ENCODE results near the gene PKN1. TPM values are rescaled to one million over a fixed set of nuclear protein-coding genes. Genes with fewer than 3 reads are reported as not detected.
"Not testable (repeated sequence)": the region's sequence is repeated elsewhere in the genome, so short reads cannot be mapped to it uniquely, and the experiment has no call there.

The PKN1 gene
- total and polyA plus RNA-seq, 3 donors from 2014 or later: 116 to 259 (median 204) TPM

DNA sequence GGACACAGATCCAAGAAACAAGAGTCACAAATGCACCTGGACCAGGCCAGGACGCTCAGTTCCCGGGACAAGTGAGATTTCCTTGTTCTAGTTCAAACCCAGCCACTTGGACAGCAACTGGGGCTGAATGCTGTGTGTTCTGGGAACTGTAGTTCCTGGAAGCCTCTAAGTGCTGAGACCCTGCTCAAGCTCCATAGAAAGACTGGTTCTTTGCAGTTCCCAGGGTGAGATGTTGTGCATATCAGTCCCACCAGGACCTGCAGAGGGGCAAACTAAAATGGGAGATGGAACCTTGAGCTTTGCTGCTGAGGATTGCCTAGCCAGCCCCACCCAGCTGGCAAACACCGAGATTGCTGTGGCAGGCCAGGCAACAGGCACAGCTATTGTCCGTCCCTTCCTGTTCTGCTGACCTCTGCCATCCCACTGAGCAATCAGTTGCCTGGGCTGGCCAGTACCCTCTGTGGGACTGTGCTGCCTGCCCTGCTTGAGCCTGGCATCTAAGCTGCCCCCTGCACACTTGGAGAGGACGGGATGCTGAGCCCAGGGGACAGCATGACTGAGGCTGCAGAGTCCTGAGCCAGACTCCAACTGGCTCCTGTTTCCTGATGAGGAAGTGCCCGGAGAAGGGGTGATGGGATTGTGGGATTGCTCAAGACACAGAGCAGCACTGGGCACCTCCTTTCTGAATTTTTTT is 64.3 kb downstream of the PKN1 start:
- WGBS, 2 donors: 43 to 47% methylated on average over 6 of the region's 6 CpGs
- DNase-seq: no peak
- Histone ChIP-seq H3K4me1 (peaks cover 22% of the 10 kb centered on the region), H3K36me3 (ENCODE audit: low read depth, missing control alignments) (no peaks in the 10 kb centered on the region), H3K4me3 (no peak overlapping the region), H3K27ac (peak overlapping the region in 1 of 2 donors; percentile 78), H3K9me3 (no peaks in the 10 kb centered on the region), H3K27me3 (no peaks in the 10 kb centered on the region)
- TF ChIP-seq POLR2A (IDR thresholded peaks at IDR 0.05): no peak
- no peak for TF ChIP-seq CTCF (IDR thresholded peaks at IDR 0.05)
- intact Hi-C loops (cut with DNase I; ENCODE audit: low total_unique reads): no loop called here

- H3K4me3 ChIP-seq: no peak overlapping the region
- TF ChIP-seq CTCF (IDR thresholded peaks at IDR 0.05): no peak
- TF ChIP-seq POLR2A (IDR thresholded peaks at IDR 0.05): no peak
- 71 to 73% methylated on average over 11 of the region's 11 CpGs for WGBS, 2 donors
- no peak for DNase-seq
- H3K27ac ChIP-seq: no peak overlapping the region
- no peaks in the 10 kb centered on the region for H3K27me3 ChIP-seq
- H3K36me3 ChIP-seq (ENCODE audit: low read depth, missing control alignments): no peaks in the 10 kb centered on the region
- intact Hi-C loops (cut with DNase I; ENCODE audit: low total_unique reads): no loop called here
- H3K9me3 ChIP-seq: no peaks in the 10 kb centered on the region
- H3K4me1 ChIP-seq: peaks cover 5% of the 10 kb centered on the region
Measured at GRCh38 chr19:14502334-14503092, 69.4 kb downstream of the PKN1 start.

GRCh38 chr19:14503285-14503684 is 70.2 kb downstream of the PKN1 start:
- TF ChIP-seq CTCF (IDR thresholded peaks at IDR 0.05) (no peak), POLR2A (IDR thresholded peaks at IDR 0.05) (no peak)
- intact Hi-C loops (cut with DNase I; ENCODE audit: low total_unique reads): no loop called here
- 69 to 70% methylated on average over 1 of the region's 1 CpG for WGBS, 2 donors
- Histone ChIP-seq H3K27ac (no peak overlapping the region), H3K4me1 (peaks cover 4% of the 10 kb centered on the region), H3K27me3 (no peaks in the 10 kb centered on the region), H3K9me3 (no peaks in the 10 kb centered on the region), H3K4me3 (no peak overlapping the region), H3K36me3 (ENCODE audit: low read depth, missing control alignments) (no peaks in the 10 kb centered on the region)
- DNase-seq: no peak

DNA sequence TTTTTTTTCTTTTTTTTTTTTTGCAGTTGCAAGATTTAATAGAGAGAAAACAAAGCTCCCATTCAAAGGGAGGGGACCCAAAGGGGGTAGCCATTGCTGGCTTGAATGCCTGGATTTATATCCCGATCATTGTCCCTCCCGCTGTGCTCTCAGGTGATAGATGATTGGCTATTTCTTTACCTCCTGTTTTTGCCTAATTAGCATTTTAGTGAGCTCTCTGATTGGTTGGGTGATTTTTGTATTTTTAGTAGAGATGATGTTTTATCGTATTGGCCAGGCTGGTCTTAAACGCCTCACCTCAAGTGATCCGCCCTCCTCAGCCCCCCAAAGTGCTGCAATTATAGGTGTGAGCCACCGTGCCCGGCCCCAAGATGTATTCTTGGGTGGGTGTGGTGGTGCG is 71.5 kb downstream of the PKN1 start:
- H3K4me1 ChIP-seq; H3K4me3 ChIP-seq; H3K36me3 ChIP-seq (ENCODE audit: low read depth, missing control alignments); H3K9me3 ChIP-seq; H3K27ac ChIP-seq; intact Hi-C loops (cut with DNase I; ENCODE audit: low total_unique reads); H3K27me3 ChIP-seq; DNase-seq: not testable (repeated sequence)
- WGBS, 2 donors: 90 to 95% methylated on average over 8 of the region's 8 CpGs

DNA sequence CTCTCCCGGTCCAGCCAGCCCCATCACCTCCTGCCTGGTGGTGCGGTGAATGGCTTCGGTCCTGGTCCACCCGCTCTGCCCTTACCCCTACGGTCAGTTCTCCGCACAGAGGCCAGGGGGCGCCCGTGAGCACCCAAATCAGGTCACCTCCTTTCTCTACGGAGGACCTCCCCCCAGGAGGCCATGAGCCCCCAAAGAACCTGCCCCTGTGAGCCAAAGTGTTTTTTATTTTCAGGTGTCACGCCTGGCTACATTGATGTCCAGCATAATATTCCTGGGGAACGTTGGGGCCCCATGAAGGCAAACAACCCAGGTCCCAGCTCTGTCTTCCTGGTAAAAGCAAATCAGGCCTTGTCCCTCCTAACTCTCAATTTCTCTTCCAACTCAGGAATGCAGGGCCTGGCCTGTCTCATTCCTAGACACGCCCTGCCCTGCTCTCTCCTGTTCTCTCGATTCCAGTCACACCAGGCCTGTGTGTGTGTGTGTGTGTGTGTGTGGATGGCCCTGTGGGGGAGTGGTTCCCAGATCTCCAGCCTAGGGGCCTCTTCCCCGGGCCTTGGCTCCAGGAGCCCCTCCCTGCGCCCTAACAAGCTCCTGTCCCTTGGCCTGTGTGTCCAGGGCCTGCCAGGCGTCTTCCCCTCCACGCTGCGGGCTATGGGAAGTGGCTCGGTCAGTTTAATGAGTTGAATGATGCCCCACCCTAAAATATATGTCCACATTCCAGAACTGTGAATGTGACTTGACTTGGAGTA is 72.6 kb downstream of the PKN1 start:
- no peak overlapping the region for H3K4me3 ChIP-seq
- no peaks in the 10 kb centered on the region for H3K36me3 ChIP-seq (ENCODE audit: low read depth, missing control alignments)
- peak in 2 of 3 experiments; percentile 45 to 55 for TF ChIP-seq CTCF (IDR thresholded peaks at IDR 0.05)
- TF ChIP-seq POLR2A (IDR thresholded peaks at IDR 0.05): no peak
- no peak for DNase-seq
- H3K9me3 ChIP-seq: no peaks in the 10 kb centered on the region
- intact Hi-C loops (cut with DNase I; ENCODE audit: low total_unique reads): no loop called here
- H3K27me3 ChIP-seq: no peaks in the 10 kb centered on the region
- no peak overlapping the region for H3K27ac ChIP-seq
- WGBS, 2 donors: 66 to 68% methylated on average over 19 of the region's 19 CpGs
- H3K4me1 ChIP-seq: peaks cover 4% of the 10 kb centered on the region
